Fibroblast of the aortic adventitia (primary cell): Measurements from ENCODE around the gene OR7C1. TPM values are rescaled to one million over a fixed set of nuclear protein-coding genes. Genes with fewer than 3 reads are reported as not detected.
"Not testable (repeated sequence)": the region's sequence is repeated elsewhere in the genome, so short reads cannot be mapped to it uniquely, and the experiment has no call there.

ENCODE experiments used
- DNase-seq: peaks from one replicate; pipeline ENCODE4 v3.0.0-alpha.2; 2010; ENCODE audit warnings: low read depth
- H3K4me3 ChIP-seq: 2 replicates; pipeline ENCODE4 v1.5.1; 2011; ENCODE audit warnings: low read depth, mild to moderate bottlenecking, control low read depth, low read length, moderate library complexity
- total RNA-seq: library from RNA; depleted of rRNA; stranded (reverse); fragments of >200 nt; gene quantifications from 2 replicates; pipeline ENCODE4 v1.2.3, GENCODE V29; 2012; ENCODE audit warnings: low replicate concordance
- TF ChIP-seq, protein P1 (sequence below): IDR thresholded peaks from 2 replicates; pipeline ENCODE4 v1.5.1; 2011; ENCODE audit warnings: mild to moderate bottlenecking, low read length, control low read depth, inconsistent platforms; ENCODE audit not compliant: insufficient read depth

Gene OR7C1
- total RNA-seq, 1 donor, result not detected

DNA sequence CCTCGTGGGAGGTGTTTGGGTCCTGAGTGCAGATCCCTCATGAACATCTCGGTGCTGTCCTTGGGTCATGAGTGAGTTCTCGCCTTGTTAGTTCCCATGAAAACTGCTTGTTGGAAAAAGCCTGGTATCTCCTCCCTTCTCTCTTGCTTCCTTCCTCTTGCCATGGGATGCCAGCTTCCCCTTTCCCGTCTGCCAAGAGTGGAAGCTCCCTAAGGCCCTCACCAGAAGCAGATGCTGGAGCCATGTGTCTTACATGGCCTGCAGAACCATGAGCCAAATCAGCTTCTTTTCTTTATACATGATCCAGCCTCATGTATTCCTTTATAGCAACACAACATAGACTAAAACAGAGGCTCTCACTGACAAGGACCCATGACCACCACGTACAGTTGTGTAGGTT is 64.8 kb downstream of the OR7C1 start:
- no peak overlapping the region for H3K4me3 ChIP-seq
- TF ChIP-seq, protein P1, sequence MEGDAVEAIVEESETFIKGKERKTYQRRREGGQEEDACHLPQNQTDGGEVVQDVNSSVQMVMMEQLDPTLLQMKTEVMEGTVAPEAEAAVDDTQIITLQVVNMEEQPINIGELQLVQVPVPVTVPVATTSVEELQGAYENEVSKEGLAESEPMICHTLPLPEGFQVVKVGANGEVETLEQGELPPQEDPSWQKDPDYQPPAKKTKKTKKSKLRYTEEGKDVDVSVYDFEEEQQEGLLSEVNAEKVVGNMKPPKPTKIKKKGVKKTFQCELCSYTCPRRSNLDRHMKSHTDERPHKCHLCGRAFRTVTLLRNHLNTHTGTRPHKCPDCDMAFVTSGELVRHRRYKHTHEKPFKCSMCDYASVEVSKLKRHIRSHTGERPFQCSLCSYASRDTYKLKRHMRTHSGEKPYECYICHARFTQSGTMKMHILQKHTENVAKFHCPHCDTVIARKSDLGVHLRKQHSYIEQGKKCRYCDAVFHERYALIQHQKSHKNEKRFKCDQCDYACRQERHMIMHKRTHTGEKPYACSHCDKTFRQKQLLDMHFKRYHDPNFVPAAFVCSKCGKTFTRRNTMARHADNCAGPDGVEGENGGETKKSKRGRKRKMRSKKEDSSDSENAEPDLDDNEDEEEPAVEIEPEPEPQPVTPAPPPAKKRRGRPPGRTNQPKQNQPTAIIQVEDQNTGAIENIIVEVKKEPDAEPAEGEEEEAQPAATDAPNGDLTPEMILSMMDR, result no peak
- no peak for DNase-seq

DNA sequence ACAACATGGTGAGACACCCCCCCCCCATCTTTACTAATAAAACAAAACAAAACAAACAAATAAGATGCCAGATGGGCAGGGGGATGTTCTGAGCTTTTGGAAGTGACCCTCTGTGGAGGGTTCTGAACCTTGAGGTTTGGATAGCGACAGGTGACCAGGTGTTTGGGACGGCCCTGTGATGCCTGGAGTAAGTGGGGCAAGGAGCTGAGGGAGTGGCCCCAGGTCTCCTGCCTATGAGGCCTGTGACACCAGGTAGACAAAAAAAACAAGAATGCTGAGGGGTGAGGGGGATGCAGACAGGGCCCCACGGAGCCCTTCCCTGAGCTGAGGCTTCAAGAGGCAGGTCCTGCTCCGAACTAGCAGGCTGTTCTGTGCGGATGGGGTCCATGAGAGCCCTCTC is 65.8 kb downstream of the OR7C1 start:
- DNase-seq, result no peak
- no peak overlapping the region for H3K4me3 ChIP-seq
- TF ChIP-seq, protein P1, result no peak

DNA sequence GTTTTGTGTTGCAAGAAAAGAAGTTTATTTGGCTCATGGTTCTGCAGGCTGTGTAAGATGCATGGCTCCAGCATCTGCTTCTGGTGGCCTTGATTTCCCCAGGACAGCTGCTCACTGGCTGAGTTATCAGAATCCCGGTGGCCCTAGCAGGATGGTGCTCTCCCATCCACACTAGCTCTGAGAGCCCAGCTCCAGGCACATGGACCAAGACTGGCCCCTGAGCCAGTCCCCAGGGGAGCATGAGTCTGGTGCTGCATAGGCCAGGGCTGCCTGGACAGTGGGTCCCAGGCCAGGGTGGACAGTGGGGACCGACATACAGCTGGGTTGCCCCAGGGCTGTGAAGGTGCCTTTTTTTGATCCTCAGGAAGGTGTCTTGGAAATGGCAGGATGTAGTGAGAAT is 67.0 kb downstream of the OR7C1 start:
- no peak for DNase-seq
- TF ChIP-seq, protein P1, result no peak
- no peak overlapping the region for H3K4me3 ChIP-seq

- DNase-seq, result no peak
- TF ChIP-seq, protein P1, result no peak
These were observed 67.5 kb downstream of the OR7C1 start for GRCh38 chr19:14767466-14767971.

GRCh38 chr19:14765841-14766240 is 69.1 kb downstream of the OR7C1 start:
- DNase-seq, result not testable (repeated sequence)

More at GRCh38 chr19:14767466-14767971, 67.5 kb downstream of the OR7C1 start:
- no peak overlapping the region for H3K4me3 ChIP-seq

GRCh38 chr19:14765403-14765802 is 69.6 kb downstream of the OR7C1 start:
- DNase-seq, H3K4me3 ChIP-seq: not testable (repeated sequence)

More at GRCh38 chr19:14765841-14766240, 69.1 kb downstream of the OR7C1 start:
- H3K4me3 ChIP-seq, result not testable (repeated sequence)

DNA sequence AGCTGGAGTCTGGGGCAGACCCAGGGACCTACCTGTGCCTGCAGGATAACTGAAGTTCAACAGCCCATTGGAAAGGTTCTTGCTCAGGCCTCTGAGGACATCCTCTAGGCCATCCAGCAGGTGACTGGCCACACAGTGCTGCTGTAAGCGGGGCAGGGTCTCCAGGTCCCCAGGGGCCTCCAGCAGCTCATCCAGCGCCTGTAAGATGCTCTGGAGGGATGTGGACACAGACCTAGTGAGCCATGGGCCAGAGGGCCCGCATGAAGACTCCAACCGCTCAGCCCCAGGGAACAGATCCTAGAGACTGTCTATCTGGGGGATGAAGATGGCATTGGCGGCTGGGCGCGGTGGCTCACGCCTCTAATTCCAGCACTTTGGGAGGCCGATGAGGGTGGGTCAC is 70.6 kb downstream of the OR7C1 start:
- TF ChIP-seq, protein P1, result no peak
- no peak overlapping the region for H3K4me3 ChIP-seq
- no peak for DNase-seq

- H3K4me3 ChIP-seq, result no peak overlapping the region
- TF ChIP-seq, protein P1, result no peak
- no peak for DNase-seq
These were observed 71.4 kb downstream of the OR7C1 start for GRCh38 chr19:14763497-14764145.
